Body of pancreas (tissue), 4 donors: ENCODE data around the gene SLC35F2. TPM values are rescaled to one million over a fixed set of nuclear protein-coding genes. Genes with fewer than 3 reads are reported as not detected.
"Not testable (repeated sequence)": the region's sequence is repeated elsewhere in the genome, so short reads cannot be mapped to it uniquely, and the experiment has no call there.

Source experiments
- ATAC-seq: fragments of 150-250 bp; one replicate; pipeline ENCODE4 v1.9.1; 2016
- DNase-seq, 4 donors: peaks; one replicate each; pipeline ENCODE4 v3.0.0-alpha.2; 2019
- H3K27ac ChIP-seq, 4 donors: fragments of 200-600 bp; sonication (generic); 1 replicate in 3 of 4; 2 replicates in 1 of 4; pipeline versions ENCODE4 v1.5.1 to v1.6.1; 2016 to 2019; ENCODE audit warnings: mild to moderate bottlenecking in 1 of 4, mixed read lengths in 1 of 4, moderate library complexity in 1 of 4
- H3K27me3 ChIP-seq, 2 donors: fragments of 200-600 bp; sonication (generic); one replicate each; pipeline ENCODE4 v1.6.0; 2016; ENCODE audit warnings: mild to moderate bottlenecking in 1 of 2
- H3K36me3 ChIP-seq, 2 donors: fragments of 200-600 bp; sonication (generic); replicated peaks in 1 of 2; 2 replicates each; pipeline ENCODE4 v1.5.1; 2016; ENCODE audit warnings: low read depth in 2 of 2; ENCODE audit not compliant: insufficient read depth in 1 of 2
- H3K4me1 ChIP-seq: fragments of 200-600 bp; sonication (generic); one replicate; pipeline ENCODE4 v1.6.0; 2016
- H3K4me3 ChIP-seq, 2 donors: fragments of 200-600 bp; sonication (generic); 1 replicate in 1 of 2; 2 replicates in 1 of 2; pipeline ENCODE4 v1.5.1; 2016 to 2019
- H3K9me3 ChIP-seq, 3 donors: fragments of 200-600 bp; sonication (generic); 1 replicate in 2 of 3; 2 replicates in 1 of 3; pipeline ENCODE4 v1.5.1; 2016
- CTCF ChIP-seq, 7 experiments: fragments of 450-650 bp in 4 of 7; fragments of 200-600 bp in 3 of 7; sonication (generic) in 3 of 7; IDR thresholded peaks; one replicate each; pipeline ENCODE4 v1.5.1; 2016 to 2019; ENCODE audit warnings: antibody characterized with exemption in 7 of 7
- POLR2A ChIP-seq, 3 donors: fragments of 450-650 bp; IDR thresholded peaks; one replicate each; pipeline ENCODE4 v1.6.1; 2016; ENCODE audit warnings: antibody characterized with exemption in 3 of 3, mild to moderate bottlenecking in 2 of 3
- WGBS, 2 donors: methylation state at CpG; one replicate each; pipeline ENCODE4 v1.1.5; 2017; 5-methylcytosine and 5-hydroxymethylcytosine counted together
- intact Hi-C: fragments of 100-400 bp; cut with DNase I; formaldehyde crosslinking; loops from one replicate; pipeline ENCODE4 v1.15.1; 2023
- total RNA-seq, 2 donors: library from RNA; depleted of rRNA; stranded (reverse); fragments of >200 nt; gene quantifications; one replicate each; pipeline ENCODE4 v1.1.0, GENCODE V29; 2016

Gene SLC35F2
- total RNA-seq, 2 donors from 2014 or later: 0.33 to 8.6 TPM

DNA sequence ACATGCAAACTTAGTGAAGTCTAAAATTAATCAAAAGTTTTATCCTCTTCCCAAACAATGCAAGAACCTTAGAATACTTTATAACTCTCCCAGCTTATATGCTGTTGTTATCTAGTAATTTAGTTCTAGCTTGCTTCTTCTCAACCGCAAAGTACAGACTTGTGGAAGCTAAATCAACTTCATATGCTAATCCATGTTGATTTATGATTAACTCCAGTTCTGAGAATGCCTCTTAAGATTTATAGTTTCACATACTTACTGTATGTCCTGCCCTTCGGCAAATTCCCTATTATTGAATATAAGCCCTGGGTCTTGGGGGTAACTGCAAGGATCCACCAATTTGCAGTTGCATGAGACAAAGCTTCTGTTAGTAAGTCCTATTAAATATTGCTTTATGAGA lies 17.6 kb upstream of the SLC35F2 start:
- no peak for TF ChIP-seq CTCF (IDR thresholded peaks at IDR 0.05)
- no peak for TF ChIP-seq POLR2A (IDR thresholded peaks at IDR 0.05)
- ATAC-seq: no peak
- Histone ChIP-seq H3K4me1 (no peaks in the 10 kb centered on the region), H3K27ac (no peak overlapping the region), H3K36me3 (no peaks in the 10 kb centered on the region), H3K4me3 (no peak overlapping the region), H3K9me3 (no peaks in the 10 kb centered on the region), H3K27me3 (no peaks in the 10 kb centered on the region)
- 86% methylated on average over 2 of the region's 2 CpGs for WGBS, 2 donors
- DNase-seq: no peak
- intact Hi-C loops: no loop called here

DNA sequence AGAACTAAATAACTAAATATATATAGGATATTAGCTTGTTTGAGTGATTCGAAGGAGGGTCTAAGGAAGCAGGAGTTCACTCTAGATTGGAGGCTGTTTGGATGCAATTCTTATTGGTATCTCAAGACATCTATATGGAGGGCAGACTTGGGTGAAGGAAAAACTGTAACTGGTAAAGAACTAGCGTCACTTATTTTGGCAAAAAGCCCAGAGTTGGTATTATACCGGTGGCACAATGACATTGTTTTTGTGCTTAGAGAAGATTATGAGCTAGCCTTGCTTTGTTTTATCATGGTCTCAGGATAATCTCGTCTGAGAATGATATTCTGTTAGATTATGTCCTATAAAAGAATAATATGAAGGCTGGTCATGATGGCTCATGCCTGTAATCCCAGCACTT lies 6.0 kb upstream of the SLC35F2 start:
- no peak for ATAC-seq
- Histone ChIP-seq H3K9me3 (peaks cover 0 to 4% (median 0%) of the 10 kb centered on the region in 3 donors), H3K36me3 (no peaks in the 10 kb centered on the region), H3K4me1 (peaks cover 5% of the 10 kb centered on the region), H3K4me3 (no peak overlapping the region), H3K27me3 (no peaks in the 10 kb centered on the region), H3K27ac (no peak overlapping the region)
- WGBS, 2 donors: 33 to 39% methylated on average over 4 of the region's 4 CpGs
- intact Hi-C loops: no loop called here
- DNase-seq: no peak
- TF ChIP-seq POLR2A (IDR thresholded peaks at IDR 0.05) (no peak), CTCF (IDR thresholded peaks at IDR 0.05) (no peak)

- H3K27me3 ChIP-seq: no peaks in the 10 kb centered on the region
- no peak overlapping the region for H3K4me3 ChIP-seq
- no peak for DNase-seq
- no peak for TF ChIP-seq CTCF (IDR thresholded peaks at IDR 0.05)
- no peak for TF ChIP-seq POLR2A (IDR thresholded peaks at IDR 0.05)
- no peak overlapping the region for H3K27ac ChIP-seq
- no peaks in the 10 kb centered on the region for H3K36me3 ChIP-seq
- intact Hi-C loops: no loop called here
- 64 to 77% methylated on average over 2 of the region's 2 CpGs for WGBS, 2 donors
- no peak for ATAC-seq
- H3K9me3 ChIP-seq: peaks cover 0 to 4% (median 0%) of the 10 kb centered on the region in 3 donors
- peaks cover 7% of the 10 kb centered on the region for H3K4me1 ChIP-seq
Measured at GRCh38 chr11:107860688-107861087, 2.1 kb upstream of the SLC35F2 start.

GRCh38 chr11:107860240-107860620 lies 1.6 kb upstream of the SLC35F2 start:
- H3K27me3 ChIP-seq, H3K4me3 ChIP-seq, H3K27ac ChIP-seq, H3K36me3 ChIP-seq, H3K4me1 ChIP-seq, H3K9me3 ChIP-seq, ATAC-seq, intact Hi-C loops, DNase-seq: not testable (repeated sequence)
- 84 to 85% methylated on average over 15 of the region's 15 CpGs for WGBS, 2 donors

- Histone ChIP-seq H3K27me3 (no peaks in the 10 kb centered on the region), H3K27ac (peak overlapping the region in 3 of 4 donors; percentile 50 to 84 (median 71)), H3K4me1 (peaks cover 7% of the 10 kb centered on the region), H3K36me3 (no peaks in the 10 kb centered on the region), H3K9me3 (peaks cover 0 to 4% (median 0%) of the 10 kb centered on the region in 3 donors), H3K4me3 (peak overlapping the region in 1 of 2 donors; percentile 69)
- 2 to 3% methylated on average over 31 of the region's 31 CpGs for WGBS, 2 donors
- intact Hi-C loops: no loop called here
- TF ChIP-seq CTCF (IDR thresholded peaks at IDR 0.05) (no peak), POLR2A (IDR thresholded peaks at IDR 0.05) (no peak)
- no peak for ATAC-seq
- peak; percentile 35 to 50 (median 40) for DNase-seq
Measured at GRCh38 chr11:107859459-107860239, 1.1 kb upstream of the SLC35F2 start.
